GM12873 (cell line): ENCODE data around the gene CTNND2.

Experiments used
- CTCF ChIP-seq: IDR thresholded peaks from 2 replicates; pipeline ENCODE4 v1.5.1; 2012; ENCODE audit warnings: low read depth, mild to moderate bottlenecking, moderate library complexity, low read length, control low read depth; ENCODE audit not compliant: insufficient read depth; ENCODE audit errors: missing control alignments

Gene CTNND2

GRCh38 chr5:11878814-11879213, 25.4 kb downstream of the CTNND2 start:
- no peak for TF ChIP-seq CTCF

GRCh38 chr5:11873587-11873986, 30.7 kb downstream of the CTNND2 start:
- TF ChIP-seq CTCF, result no peak

- no peak for TF ChIP-seq CTCF
Observed at GRCh38 chr5:11869203-11869602, 35.0 kb downstream of the CTNND2 start.

- TF ChIP-seq CTCF, result no peak
Observed at GRCh38 chr5:11863911-11864310, 40.3 kb downstream of the CTNND2 start.

GRCh38 chr5:11857391-11857790, 46.9 kb downstream of the CTNND2 start:
- no peak for TF ChIP-seq CTCF

- no peak for TF ChIP-seq CTCF
Observed at GRCh38 chr5:11854936-11855335, 49.3 kb downstream of the CTNND2 start.

- TF ChIP-seq CTCF, result no peak
Observed at GRCh38 chr5:11853796-11854195, 50.5 kb downstream of the CTNND2 start.
